ENCODE results near the gene DLK1. TPM values are rescaled to one million over a fixed set of nuclear protein-coding genes. Genes with fewer than 3 reads are reported as not detected.
A peak's percentile ranks its signal among the peaks of the same experiment; 100 is the strongest.

Gene DLK1
- not detected in 2 replicates for total RNA-seq

GRCh38 chr14:100726550-100727085, at the start of gene DLK1:
DLK1 (plus strand) TSS chr14:100726892; CDS start chr14:100727069, 177 bp downstream.
- no peak for DNase-seq (ENCODE audit: low read depth, low spot score)

- DNase-seq (ENCODE audit: low read depth, low spot score) = no peak
Measured at GRCh38 chr14:100677152-100677551, 49.5 kb upstream of the DLK1 start.

- no peak for DNase-seq (ENCODE audit: low read depth, low spot score)
Measured at GRCh38 chr14:100677554-100678468, 48.9 kb upstream of the DLK1 start.

- DNase-seq (ENCODE audit: low read depth, low spot score) = no peak
Measured at GRCh38 chr14:100678469-100678828, 48.2 kb upstream of the DLK1 start.

- no peak for DNase-seq (ENCODE audit: low read depth, low spot score)
Measured at GRCh38 chr14:100679153-100679552, 47.5 kb upstream of the DLK1 start.

- DNase-seq (ENCODE audit: low read depth, low spot score) = no peak
Measured at GRCh38 chr14:100679707-100680438, 46.8 kb upstream of the DLK1 start.

- DNase-seq (ENCODE audit: low read depth, low spot score) = no peak
Measured at GRCh38 chr14:100680439-100681051, 46.1 kb upstream of the DLK1 start.

GRCh38 chr14:100681111-100681510, 45.6 kb upstream of the DLK1 start:
- DNase-seq (ENCODE audit: low read depth, low spot score) = no peak

GRCh38 chr14:100682749-100683148, 43.9 kb upstream of the DLK1 start:
- no peak for DNase-seq (ENCODE audit: low read depth, low spot score)

- DNase-seq (ENCODE audit: low read depth, low spot score) = no peak
Measured at GRCh38 chr14:100683578-100683977, 43.1 kb upstream of the DLK1 start.

GRCh38 chr14:100684154-100684553, 42.5 kb upstream of the DLK1 start:
- DNase-seq (ENCODE audit: low read depth, low spot score) = no peak

- DNase-seq (ENCODE audit: low read depth, low spot score) = no peak
Measured at GRCh38 chr14:100684961-100685360, 41.7 kb upstream of the DLK1 start.

- DNase-seq (ENCODE audit: low read depth, low spot score) = no peak
Measured at GRCh38 chr14:100686858-100687257, 39.8 kb upstream of the DLK1 start.

GRCh38 chr14:100687386-100687785, 39.3 kb upstream of the DLK1 start:
- no peak for DNase-seq (ENCODE audit: low read depth, low spot score)

- DNase-seq (ENCODE audit: low read depth, low spot score) = no peak
Measured at GRCh38 chr14:100688051-100688450, 38.6 kb upstream of the DLK1 start.

GRCh38 chr14:100688598-100689461, 37.9 kb upstream of the DLK1 start:
- no peak for DNase-seq (ENCODE audit: low read depth, low spot score)

- DNase-seq (ENCODE audit: low read depth, low spot score) = no peak
Measured at GRCh38 chr14:100690672-100691071, 36.0 kb upstream of the DLK1 start.

- no peak for DNase-seq (ENCODE audit: low read depth, low spot score)
Measured at GRCh38 chr14:100691395-100692056, 35.2 kb upstream of the DLK1 start.

GRCh38 chr14:100692256-100692655, 34.4 kb upstream of the DLK1 start:
- no peak for DNase-seq (ENCODE audit: low read depth, low spot score)

- peak; percentile 68 for DNase-seq (ENCODE audit: low read depth, low spot score)
Measured at GRCh38 chr14:100692859-100693558, 33.7 kb upstream of the DLK1 start.

Data from pulmonary artery endothelial cell (primary cell).